ENCODE results near the gene CPEB4. TPM values are rescaled to one million over a fixed set of nuclear protein-coding genes. Genes with fewer than 3 reads are reported as not detected.

The CPEB4 gene
- total and polyA plus RNA-seq, 9 of the 15 experiments (the other 6 are each of a cell fraction or from before 2014, with no cell fraction given), result 7.4 to 21.3 (median 12.4) TPM

DNA sequence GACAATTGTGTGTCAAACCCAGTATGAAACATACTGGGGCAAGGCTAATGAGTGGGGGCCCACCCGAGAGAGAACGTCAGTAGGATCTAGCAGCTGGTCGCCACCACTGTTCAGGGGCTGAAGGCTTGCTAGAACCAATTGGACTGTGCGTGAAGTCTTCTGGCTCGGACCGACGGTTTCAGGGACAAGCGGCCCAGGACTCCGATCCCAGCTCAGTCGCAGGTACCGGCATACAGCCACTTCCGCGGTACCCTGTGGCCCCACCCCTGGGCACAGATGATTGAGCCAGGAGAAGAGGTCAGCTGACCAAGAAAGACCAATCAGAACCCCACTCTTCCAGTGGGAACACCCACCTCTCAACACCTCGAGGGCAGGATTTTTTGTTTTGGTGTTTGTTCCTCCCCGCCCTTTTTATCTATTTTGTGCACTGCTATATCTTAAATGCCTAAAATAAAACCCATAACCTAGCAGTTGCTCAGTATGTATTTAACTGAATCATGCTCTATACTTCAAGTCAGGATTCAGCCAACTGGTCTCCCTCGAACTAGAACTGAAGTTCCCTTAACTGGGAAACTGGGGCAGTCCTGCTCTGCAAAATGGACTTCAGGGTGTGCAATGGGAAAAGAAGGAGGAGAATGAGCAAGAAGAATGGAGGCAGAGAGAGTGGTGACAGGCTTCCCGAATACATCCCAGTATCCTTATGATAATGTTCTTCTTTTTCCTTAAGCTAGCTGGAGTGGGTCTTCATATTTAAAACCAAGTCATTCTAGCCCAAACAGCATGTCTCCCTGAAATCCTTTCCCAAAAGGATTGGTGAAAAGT, 21.1 kb upstream of the CPEB4 start (continued):
- TF ChIP-seq, protein P1, sequence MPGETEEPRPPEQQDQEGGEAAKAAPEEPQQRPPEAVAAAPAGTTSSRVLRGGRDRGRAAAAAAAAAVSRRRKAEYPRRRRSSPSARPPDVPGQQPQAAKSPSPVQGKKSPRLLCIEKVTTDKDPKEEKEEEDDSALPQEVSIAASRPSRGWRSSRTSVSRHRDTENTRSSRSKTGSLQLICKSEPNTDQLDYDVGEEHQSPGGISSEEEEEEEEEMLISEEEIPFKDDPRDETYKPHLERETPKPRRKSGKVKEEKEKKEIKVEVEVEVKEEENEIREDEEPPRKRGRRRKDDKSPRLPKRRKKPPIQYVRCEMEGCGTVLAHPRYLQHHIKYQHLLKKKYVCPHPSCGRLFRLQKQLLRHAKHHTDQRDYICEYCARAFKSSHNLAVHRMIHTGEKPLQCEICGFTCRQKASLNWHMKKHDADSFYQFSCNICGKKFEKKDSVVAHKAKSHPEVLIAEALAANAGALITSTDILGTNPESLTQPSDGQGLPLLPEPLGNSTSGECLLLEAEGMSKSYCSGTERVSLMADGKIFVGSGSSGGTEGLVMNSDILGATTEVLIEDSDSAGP (CRISPR knock-in tag; IDR thresholded peaks at IDR 0.05), result no peak
- TF ChIP-seq, protein P2, sequence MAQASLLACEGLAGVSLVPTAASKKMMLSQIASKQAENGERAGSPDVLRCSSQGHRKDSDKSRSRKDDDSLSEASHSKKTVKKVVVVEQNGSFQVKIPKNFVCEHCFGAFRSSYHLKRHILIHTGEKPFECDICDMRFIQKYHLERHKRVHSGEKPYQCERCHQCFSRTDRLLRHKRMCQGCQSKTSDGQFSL (CRISPR knock-in tag; IDR thresholded peaks at IDR 0.05), result no peak
- TF ChIP-seq, protein P2 (tag; IDR thresholded peaks at IDR 0.05), result no peak
- TF ChIP-seq, protein P3, sequence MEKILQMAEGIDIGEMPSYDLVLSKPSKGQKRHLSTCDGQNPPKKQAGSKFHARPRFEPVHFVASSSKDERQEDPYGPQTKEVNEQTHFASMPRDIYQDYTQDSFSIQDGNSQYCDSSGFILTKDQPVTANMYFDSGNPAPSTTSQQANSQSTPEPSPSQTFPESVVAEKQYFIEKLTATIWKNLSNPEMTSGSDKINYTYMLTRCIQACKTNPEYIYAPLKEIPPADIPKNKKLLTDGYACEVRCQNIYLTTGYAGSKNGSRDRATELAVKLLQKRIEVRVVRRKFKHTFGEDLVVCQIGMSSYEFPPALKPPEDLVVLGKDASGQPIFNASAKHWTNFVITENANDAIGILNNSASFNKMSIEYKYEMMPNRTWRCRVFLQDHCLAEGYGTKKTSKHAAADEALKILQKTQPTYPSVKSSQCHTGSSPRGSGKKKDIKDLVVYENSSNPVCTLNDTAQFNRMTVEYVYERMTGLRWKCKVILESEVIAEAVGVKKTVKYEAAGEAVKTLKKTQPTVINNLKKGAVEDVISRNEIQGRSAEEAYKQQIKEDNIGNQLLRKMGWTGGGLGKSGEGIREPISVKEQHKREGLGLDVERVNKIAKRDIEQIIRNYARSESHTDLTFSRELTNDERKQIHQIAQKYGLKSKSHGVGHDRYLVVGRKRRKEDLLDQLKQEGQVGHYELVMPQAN (IDR thresholded peaks at IDR 0.05; ENCODE audit: borderline replicate concordance), result no peak
- TF ChIP-seq, protein P4, sequence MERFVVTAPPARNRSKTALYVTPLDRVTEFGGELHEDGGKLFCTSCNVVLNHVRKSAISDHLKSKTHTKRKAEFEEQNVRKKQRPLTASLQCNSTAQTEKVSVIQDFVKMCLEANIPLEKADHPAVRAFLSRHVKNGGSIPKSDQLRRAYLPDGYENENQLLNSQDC (CRISPR knock-in tag; IDR thresholded peaks at IDR 0.05), result no peak
- no peak for TF ChIP-seq ZNF507 (tag; conservative IDR thresholded peaks at IDR 0.05)
- no peak for TF ChIP-seq ETS2 (tag; IDR thresholded peaks at IDR 0.05; ENCODE audit: borderline replicate concordance, poor library complexity, severe bottlenecking)
- TF ChIP-seq SIRT6 (IDR thresholded peaks at IDR 0.05; ENCODE audit: low read depth, low read length), result no peak
- TF ChIP-seq BRCA1 (IDR thresholded peaks at IDR 0.05), result no peak
- TF ChIP-seq BRCA1 (CRISPR knock-in tag; IDR thresholded peaks at IDR 0.05), result no peak
- TF ChIP-seq ZSCAN32 (CRISPR knock-in tag; IDR thresholded peaks at IDR 0.05), result no peak
- TF ChIP-seq SMARCC2 (IDR thresholded peaks at IDR 0.05; ENCODE audit: low read depth), result no peak
- no peak for TF ChIP-seq GABPA (tag; conservative IDR thresholded peaks at IDR 0.05; ENCODE audit: low read depth)
- no peak for TF ChIP-seq TEAD4 (IDR thresholded peaks at IDR 0.05; ENCODE audit: low read length)
- TF ChIP-seq TEAD4 (CRISPR knock-in tag; IDR thresholded peaks at IDR 0.05; ENCODE audit: borderline replicate concordance), result no peak
- TF ChIP-seq SAFB2 (IDR thresholded peaks at IDR 0.05; ENCODE audit: borderline replicate concordance, low read depth, low read length, severe bottlenecking), result no peak
- TF ChIP-seq ZNF551 (CRISPR knock-in tag; IDR thresholded peaks at IDR 0.05), result no peak
